BLaER1 (cell line): ENCODE data around the gene ARL6IP5.

ENCODE experiments used
- H3K27ac ChIP-seq: shearing (Covaris generic); formaldehyde crosslinking; 2 replicates; pipeline ENCODE4 v1.8.1; 2022
- H3K27me3 ChIP-seq: shearing (Covaris generic); formaldehyde crosslinking; 2 replicates; pipeline ENCODE4 v1.8.1; 2022
- H3K36me3 ChIP-seq: shearing (Covaris generic); formaldehyde crosslinking; 2 replicates; pipeline ENCODE4 v1.8.1; 2022
- H3K4me1 ChIP-seq: shearing (Covaris generic); formaldehyde crosslinking; 2 replicates; pipeline ENCODE4 v1.8.1; 2022
- H3K4me2 ChIP-seq: shearing (Covaris generic); formaldehyde crosslinking; 2 replicates; pipeline ENCODE4 v1.8.1; 2022
- H3K4me3 ChIP-seq: shearing (Covaris generic); formaldehyde crosslinking; 2 replicates; pipeline ENCODE4 v1.8.1; 2022
- H3K9ac ChIP-seq: shearing (Covaris generic); formaldehyde crosslinking; 2 replicates; pipeline ENCODE4 v1.8.1; 2022
- H3K9me3 ChIP-seq: shearing (Covaris generic); formaldehyde crosslinking; 2 replicates; pipeline ENCODE4 v1.8.1; 2022
- H4K20me1 ChIP-seq: shearing (Covaris generic); formaldehyde crosslinking; 2 replicates; pipeline ENCODE4 v1.8.1; 2022
- Cebpa-rat ChIP-seq: shearing (Covaris generic); IDR thresholded peaks from 2 replicates; pipeline ENCODE4 v1.8.1; 2022

The ARL6IP5 gene

GRCh38 chr3:69115731-69116130, 31.0 kb downstream of the ARL6IP5 start:
- Histone ChIP-seq H3K27ac (no peak overlapping the region), H3K9me3 (no peaks in the 10 kb centered on the region), H4K20me1 (no peaks in the 10 kb centered on the region), H3K9ac (no peak overlapping the region), H3K4me1 (no peaks in the 10 kb centered on the region), H3K4me2 (no peak overlapping the region), H3K36me3 (no peaks in the 10 kb centered on the region), H3K27me3 (no peaks in the 10 kb centered on the region), H3K4me3 (no peak overlapping the region)
- TF ChIP-seq Cebpa-rat: no peak

DNA sequence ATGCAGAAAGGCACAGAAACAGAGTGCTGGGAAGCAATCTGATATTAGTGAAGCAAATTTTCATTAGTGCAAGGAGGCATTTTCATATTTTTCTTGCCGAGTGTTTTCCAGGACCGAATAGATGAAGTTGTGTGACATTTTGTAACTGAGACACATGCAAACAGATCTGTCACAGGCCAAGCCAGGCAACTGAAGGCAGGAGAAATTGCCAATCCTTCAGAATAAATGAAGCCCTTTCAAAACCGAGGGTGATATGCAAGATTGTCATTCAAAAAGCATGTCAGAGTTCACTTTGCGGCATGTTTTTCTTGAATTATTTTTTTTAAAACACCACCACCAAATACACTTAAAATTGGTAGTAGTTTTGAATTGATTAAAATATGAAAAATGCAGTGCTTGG, 31.4 kb downstream of the ARL6IP5 start:
- Histone ChIP-seq H3K9me3 (no peaks in the 10 kb centered on the region), H3K4me3 (no peak overlapping the region), H4K20me1 (no peaks in the 10 kb centered on the region), H3K27ac (no peak overlapping the region), H3K36me3 (no peaks in the 10 kb centered on the region), H3K4me2 (no peak overlapping the region), H3K4me1 (peaks cover 2% of the 10 kb centered on the region), H3K9ac (no peak overlapping the region), H3K27me3 (no peaks in the 10 kb centered on the region)
- no peak for TF ChIP-seq Cebpa-rat

DNA sequence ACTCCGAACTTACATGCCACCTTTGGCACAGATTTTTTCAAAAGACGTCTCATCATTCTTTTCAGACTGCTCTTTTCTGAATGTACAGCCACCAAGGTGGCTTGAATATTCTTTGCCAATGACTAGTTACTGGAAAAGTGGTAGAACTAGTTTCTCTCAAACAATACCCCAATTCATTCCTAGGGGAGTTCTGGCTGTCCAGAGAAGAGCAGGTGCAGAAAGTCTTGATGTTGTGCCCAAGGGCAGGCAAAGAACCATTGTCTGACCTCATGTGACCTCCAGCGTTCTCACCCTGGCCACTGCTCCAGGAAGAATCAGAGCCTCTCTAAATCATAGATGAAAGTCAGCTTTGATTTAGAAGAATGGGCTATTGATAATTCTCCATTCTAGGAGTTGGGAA, 32.2 kb downstream of the ARL6IP5 start:
- Histone ChIP-seq H3K36me3 (no peaks in the 10 kb centered on the region), H3K4me2 (no peak overlapping the region)
- no peak for TF ChIP-seq Cebpa-rat

DNA sequence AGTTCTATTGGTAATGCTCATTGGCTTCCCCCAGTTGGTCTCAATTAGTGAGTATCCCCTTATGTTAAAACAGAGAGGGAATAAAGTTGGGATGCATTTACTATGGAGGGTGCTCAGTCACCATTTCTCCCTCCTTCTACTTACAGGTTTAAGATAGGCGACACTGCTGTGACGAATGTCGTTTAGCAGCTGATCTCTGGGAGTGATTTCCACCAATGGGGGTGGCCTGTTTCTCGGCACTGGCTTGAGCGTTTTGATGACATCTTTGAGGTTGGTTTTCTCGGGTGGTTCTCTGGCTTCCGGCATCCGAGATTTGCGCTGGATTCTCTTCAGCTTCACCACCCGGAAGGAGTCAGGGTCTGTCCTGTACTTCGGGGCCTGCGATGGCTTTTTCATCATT, 33.8 kb downstream of the ARL6IP5 start:
- no peak overlapping the region for H3K9ac ChIP-seq
- no peak overlapping the region for H3K4me2 ChIP-seq
- H3K27me3 ChIP-seq: no peaks in the 10 kb centered on the region
- TF ChIP-seq Cebpa-rat: no peak
- H3K4me3 ChIP-seq: no peak overlapping the region
- H3K9me3 ChIP-seq: no peaks in the 10 kb centered on the region
- H3K36me3 ChIP-seq: no peaks in the 10 kb centered on the region
- no peaks in the 10 kb centered on the region for H4K20me1 ChIP-seq
- peaks cover 26% of the 10 kb centered on the region for H3K4me1 ChIP-seq
- no peak overlapping the region for H3K27ac ChIP-seq

More for the DNA sequence above, 32.2 kb downstream of the ARL6IP5 start:
- Histone ChIP-seq H3K9ac (no peak overlapping the region), H3K4me1 (peaks cover 10% of the 10 kb centered on the region), H3K9me3 (no peaks in the 10 kb centered on the region), H3K27ac (no peak overlapping the region), H4K20me1 (no peaks in the 10 kb centered on the region), H3K27me3 (no peaks in the 10 kb centered on the region), H3K4me3 (no peak overlapping the region)

DNA sequence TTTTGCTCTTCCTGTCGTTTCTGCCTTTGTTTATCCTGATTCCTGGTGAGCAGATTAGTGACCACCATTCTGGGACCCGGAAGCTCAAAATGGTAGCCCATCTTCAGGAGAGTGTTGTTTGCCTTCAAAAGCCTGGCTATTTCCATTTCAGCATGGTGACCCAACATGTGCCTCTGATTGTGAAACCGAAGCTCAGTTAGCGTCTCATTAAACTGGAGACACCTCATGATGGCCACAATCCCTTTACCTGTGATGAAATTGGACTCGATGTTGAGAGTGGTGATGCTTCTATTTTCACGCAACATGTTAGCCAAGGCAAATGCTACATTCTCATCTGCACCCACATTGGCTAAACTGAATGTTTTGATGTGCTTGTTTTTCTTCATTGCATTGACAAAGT, 34.4 kb downstream of the ARL6IP5 start:
- no peak overlapping the region for H3K4me3 ChIP-seq
- no peaks in the 10 kb centered on the region for H3K9me3 ChIP-seq
- no peaks in the 10 kb centered on the region for H3K27me3 ChIP-seq
- TF ChIP-seq Cebpa-rat: no peak
- no peaks in the 10 kb centered on the region for H4K20me1 ChIP-seq
- peaks cover 29% of the 10 kb centered on the region for H3K4me1 ChIP-seq
- H3K27ac ChIP-seq: no peak overlapping the region
- no peak overlapping the region for H3K4me2 ChIP-seq
- no peaks in the 10 kb centered on the region for H3K36me3 ChIP-seq
- H3K9ac ChIP-seq: no peak overlapping the region

DNA sequence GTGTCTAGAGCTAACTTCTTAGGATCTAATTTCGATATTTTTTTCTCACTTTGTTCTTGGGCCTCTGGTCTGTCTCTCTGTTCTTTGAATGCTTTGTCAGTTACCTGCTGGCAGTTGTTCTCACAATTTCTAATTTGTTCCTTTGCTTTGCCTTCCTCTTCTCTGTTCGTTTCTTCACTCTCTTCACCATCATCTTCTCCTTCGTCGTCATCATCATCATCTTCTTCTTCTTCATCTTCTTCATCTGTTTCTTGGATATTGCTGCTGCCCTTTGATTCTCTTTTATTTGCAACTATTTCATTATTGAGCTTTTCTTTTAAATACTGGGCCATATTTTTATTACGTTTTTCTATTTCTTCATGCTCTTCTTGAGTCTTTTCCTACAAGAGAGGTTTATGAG, 34.9 kb downstream of the ARL6IP5 start:
- no peaks in the 10 kb centered on the region for H3K36me3 ChIP-seq
- H4K20me1 ChIP-seq: no peaks in the 10 kb centered on the region
- no peaks in the 10 kb centered on the region for H3K9me3 ChIP-seq
- H3K4me3 ChIP-seq: no peak overlapping the region
- TF ChIP-seq Cebpa-rat: no peak
- peaks cover 29% of the 10 kb centered on the region for H3K4me1 ChIP-seq
- H3K27ac ChIP-seq: no peak overlapping the region
- no peaks in the 10 kb centered on the region for H3K27me3 ChIP-seq
- no peak overlapping the region for H3K9ac ChIP-seq
- H3K4me2 ChIP-seq: no peak overlapping the region

DNA sequence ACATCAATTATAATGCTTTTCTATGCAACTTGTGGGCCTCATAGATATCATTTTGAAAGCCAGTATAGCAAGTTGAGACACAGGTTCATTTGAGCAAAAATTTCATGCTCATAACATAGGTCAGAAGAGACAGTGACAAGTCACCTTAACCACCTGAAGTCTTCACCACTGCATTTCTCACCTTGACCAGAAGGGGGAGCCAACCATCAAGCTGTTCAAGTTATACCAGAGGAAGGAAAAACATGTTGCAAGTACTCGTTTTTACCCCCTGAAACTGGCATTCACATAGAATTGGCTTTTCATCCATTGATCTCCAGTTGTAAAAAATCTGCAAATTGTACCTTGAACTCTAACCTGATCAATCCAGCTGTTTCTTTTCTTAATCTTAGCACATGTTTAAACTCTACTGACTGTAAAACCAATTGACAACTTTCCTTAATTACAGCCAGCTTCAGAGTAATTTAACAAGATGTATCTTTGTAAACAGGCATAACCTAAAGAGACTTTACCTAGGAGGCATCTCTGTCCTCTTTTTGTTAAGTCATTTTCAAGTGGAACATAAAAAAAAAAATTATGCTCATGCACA, 36.2 kb downstream of the ARL6IP5 start:
- TF ChIP-seq Cebpa-rat: no peak

DNA sequence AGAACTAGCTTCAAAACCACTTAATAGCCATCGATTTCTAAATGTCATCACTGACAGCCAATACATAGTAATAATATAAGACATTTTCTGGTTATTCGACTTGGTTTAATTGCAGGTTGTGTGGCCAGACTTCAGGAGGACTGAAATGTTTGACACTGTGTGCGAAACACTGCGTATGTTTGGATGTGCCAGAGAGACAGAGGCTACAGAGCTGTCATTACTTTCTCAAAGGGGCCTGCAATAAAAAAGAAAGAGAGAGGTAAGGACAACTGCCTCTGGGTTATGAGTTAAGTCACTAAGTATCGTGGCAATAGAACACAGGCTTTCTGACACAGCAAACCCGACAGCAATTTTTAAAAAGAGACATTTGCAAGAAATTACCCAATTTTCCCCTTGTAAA, 36.8 kb downstream of the ARL6IP5 start:
- peak overlapping the region; percentile 73 for H3K4me2 ChIP-seq
- no peaks in the 10 kb centered on the region for H3K27me3 ChIP-seq
- H3K4me3 ChIP-seq: no peak overlapping the region
- H3K9me3 ChIP-seq: no peaks in the 10 kb centered on the region
- H3K9ac ChIP-seq: no peak overlapping the region
- TF ChIP-seq Cebpa-rat: no peak
- no peak overlapping the region for H3K27ac ChIP-seq
- no peaks in the 10 kb centered on the region for H4K20me1 ChIP-seq
- H3K4me1 ChIP-seq: peaks cover 29% of the 10 kb centered on the region
- H3K36me3 ChIP-seq: no peaks in the 10 kb centered on the region

More for the DNA sequence above, 36.2 kb downstream of the ARL6IP5 start:
- Histone ChIP-seq H3K4me2 (peak overlapping the region; percentile 73), H3K9ac (no peak overlapping the region), H3K4me3 (no peak overlapping the region), H3K36me3 (no peaks in the 10 kb centered on the region), H3K27ac (no peak overlapping the region), H3K9me3 (no peaks in the 10 kb centered on the region), H3K27me3 (no peaks in the 10 kb centered on the region), H4K20me1 (no peaks in the 10 kb centered on the region), H3K4me1 (peaks cover 29% of the 10 kb centered on the region)

DNA sequence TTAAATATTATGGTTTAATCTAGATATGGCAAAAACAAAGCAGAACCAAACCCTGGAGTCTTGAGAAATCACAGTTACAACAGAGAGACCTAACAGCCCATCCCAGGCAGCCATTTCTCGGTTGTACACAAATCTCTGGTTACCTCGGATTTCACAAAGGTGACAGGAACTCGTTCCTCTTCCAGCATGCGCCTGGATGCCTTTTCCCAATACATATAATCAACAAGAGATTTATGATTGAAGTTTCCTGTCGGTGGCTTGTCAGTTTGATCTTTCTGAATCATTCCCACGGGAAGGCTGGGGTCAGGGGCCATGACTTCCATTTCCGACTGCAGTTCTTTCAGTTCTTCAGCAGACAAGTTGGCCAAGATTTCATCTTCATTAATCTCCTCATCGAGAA, 37.2 kb downstream of the ARL6IP5 start:
- no peaks in the 10 kb centered on the region for H3K9me3 ChIP-seq
- H3K4me3 ChIP-seq: peak overlapping the region; percentile 34; the same call in 1 of the 2 replicates
- H3K4me2 ChIP-seq: peak overlapping the region; percentile 73
- H3K27me3 ChIP-seq: no peaks in the 10 kb centered on the region
- H3K36me3 ChIP-seq: no peaks in the 10 kb centered on the region
- TF ChIP-seq Cebpa-rat: no peak
- peaks cover 29% of the 10 kb centered on the region for H3K4me1 ChIP-seq
- H4K20me1 ChIP-seq: no peaks in the 10 kb centered on the region
- H3K9ac ChIP-seq: 0 out of 2 replicates have a peak overlapping the region, but pooled peaks have one; percentile 1
- peak overlapping the region; percentile 4; the same call in 1 of the 2 replicates for H3K27ac ChIP-seq

- peak within 1 kb of the TSS; percentile 73 for H3K4me2 ChIP-seq
- H3K4me3 ChIP-seq: peak within 1 kb of the TSS; percentile 34; the same call in 1 of the 2 replicates
- TF ChIP-seq Cebpa-rat: no peak
- no peaks in the 10 kb centered on the region for H3K36me3 ChIP-seq
- no peaks in the 10 kb centered on the region for H4K20me1 ChIP-seq
- H3K27me3 ChIP-seq: no peaks in the 10 kb centered on the region
- H3K4me1 ChIP-seq: peaks cover 29% of the 10 kb centered on the region
- peak within 1 kb of the TSS; percentile 4; the same call in 1 of the 2 replicates for H3K27ac ChIP-seq
- H3K9ac ChIP-seq: peak within 1 kb of the TSS; percentile 3; the same call in 1 of the 2 replicates
- H3K9me3 ChIP-seq: no peaks in the 10 kb centered on the region
Observed at GRCh38 chr3:69122403-69122802, 37.7 kb downstream of the ARL6IP5 start, which contains the start of gene LMOD3. Gene LMOD3 (minus strand): TSS chr3:69122595. CDS start chr3:69122386, 209 bp downstream.

GRCh38 chr3:69126216-69126615, 41.5 kb downstream of the ARL6IP5 start:
- H3K4me3 ChIP-seq: no peak overlapping the region
- no peak overlapping the region for H3K9ac ChIP-seq
- H3K4me2 ChIP-seq: no peak overlapping the region
- H3K9me3 ChIP-seq: no peaks in the 10 kb centered on the region
- peaks cover 30% of the 10 kb centered on the region for H3K4me1 ChIP-seq
- H3K36me3 ChIP-seq: no peaks in the 10 kb centered on the region
- no peaks in the 10 kb centered on the region for H4K20me1 ChIP-seq
- H3K27me3 ChIP-seq: no peaks in the 10 kb centered on the region
- no peak overlapping the region for H3K27ac ChIP-seq
- TF ChIP-seq Cebpa-rat: no peak
